Measurements from ENCODE around the gene RPS6KC1.
"Not testable (repeated sequence)": the region's sequence is repeated elsewhere in the genome, so short reads cannot be mapped to it uniquely, and the experiment has no call there.

The RPS6KC1 gene

GRCh38 chr1:213287987-213288386 lies 236.9 kb downstream of the RPS6KC1 start:
- DNase-seq, result no peak

- DNase-seq, result no peak
Measured at GRCh38 chr1:213291526-213291925, 240.5 kb downstream of the RPS6KC1 start.

GRCh38 chr1:213292614-213293013 lies 241.6 kb downstream of the RPS6KC1 start:
- DNase-seq, result no peak

- no peak for DNase-seq
Measured at GRCh38 chr1:213295860-213296259, 244.8 kb downstream of the RPS6KC1 start.

GRCh38 chr1:213296558-213296957 lies 245.5 kb downstream of the RPS6KC1 start:
- peak; percentile 62 for DNase-seq

GRCh38 chr1:213297021-213297420 lies 246.0 kb downstream of the RPS6KC1 start:
- no peak for DNase-seq

GRCh38 chr1:213300433-213300832 lies 249.4 kb downstream of the RPS6KC1 start:
- no peak for DNase-seq

GRCh38 chr1:213301524-213301923 lies 250.5 kb downstream of the RPS6KC1 start:
- DNase-seq, result not testable (repeated sequence)

GRCh38 chr1:213303286-213303685 lies 252.2 kb downstream of the RPS6KC1 start:
- peak; percentile 75 for DNase-seq

- no peak for DNase-seq
Measured at GRCh38 chr1:213315571-213315970, 264.5 kb downstream of the RPS6KC1 start.

GRCh38 chr1:213318458-213318857 lies 267.4 kb downstream of the RPS6KC1 start:
- not testable (repeated sequence) for DNase-seq

- DNase-seq, result no peak
Measured at GRCh38 chr1:213320191-213320870, 269.3 kb downstream of the RPS6KC1 start.
